HG02623 (cell line): ENCODE measurements around the gene AEN.
A peak's percentile ranks its signal among the peaks of the same experiment; 100 is the strongest.

ENCODE experiments used
- ATAC-seq: cut with Tn5 transposase; IDR thresholded peaks from one replicate; pipeline ENCODE4 v1.9.1; 2021; ENCODE audit warnings: moderate library complexity; ENCODE audit not compliant: unreplicated experiment

AEN gene

DNA sequence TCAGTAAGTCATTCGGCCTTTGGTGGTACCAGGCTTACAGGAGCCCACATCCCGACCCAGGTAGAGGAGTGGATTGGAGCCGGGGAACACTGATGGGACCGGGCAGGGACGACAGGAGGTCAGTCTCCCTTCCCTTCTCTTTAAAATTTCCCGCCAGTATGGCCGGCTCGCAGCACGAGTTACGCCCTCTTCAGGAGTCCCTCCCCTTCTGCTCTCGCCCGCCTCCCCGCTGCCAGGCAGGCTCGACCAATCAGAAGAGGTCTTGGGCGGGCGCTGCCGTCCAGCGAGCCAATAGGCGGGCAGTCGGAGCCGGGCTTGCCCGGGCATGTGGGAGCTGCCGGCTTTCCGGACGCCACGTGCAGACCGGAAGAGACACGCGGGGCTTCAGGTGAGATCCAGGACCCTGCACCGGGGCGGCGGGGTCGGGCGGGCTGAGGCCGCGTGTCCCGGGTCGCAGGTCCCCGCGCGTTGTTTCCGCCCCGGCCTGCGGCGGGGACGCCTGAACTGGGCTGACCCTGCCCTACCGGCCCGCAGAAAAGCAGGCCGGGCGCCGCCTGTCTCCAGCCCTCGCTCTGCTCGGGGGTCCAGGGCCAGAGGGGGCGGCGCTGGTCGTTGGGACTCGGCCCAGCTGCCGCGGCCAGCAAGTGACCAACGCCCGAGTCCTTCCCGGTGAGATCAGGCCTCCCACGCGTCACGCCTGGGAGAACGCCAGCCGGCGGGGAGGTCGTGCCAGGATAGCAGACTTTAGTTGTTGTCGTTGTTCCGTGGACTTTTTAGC, at the start of gene AEN:
Gene AEN (plus strand): TSS at position 346 of the 778 bp plus-strand sequence. CDS start 4,870 bp downstream, outside the sequence.
- peak; percentile 95 for ATAC-seq

- no peak for ATAC-seq
Observed at GRCh38 chr15:88571852-88572259, 49.3 kb upstream of the AEN start.

- ATAC-seq: no peak
Observed at GRCh38 chr15:88574077-88574476, 47.1 kb upstream of the AEN start.

DNA sequence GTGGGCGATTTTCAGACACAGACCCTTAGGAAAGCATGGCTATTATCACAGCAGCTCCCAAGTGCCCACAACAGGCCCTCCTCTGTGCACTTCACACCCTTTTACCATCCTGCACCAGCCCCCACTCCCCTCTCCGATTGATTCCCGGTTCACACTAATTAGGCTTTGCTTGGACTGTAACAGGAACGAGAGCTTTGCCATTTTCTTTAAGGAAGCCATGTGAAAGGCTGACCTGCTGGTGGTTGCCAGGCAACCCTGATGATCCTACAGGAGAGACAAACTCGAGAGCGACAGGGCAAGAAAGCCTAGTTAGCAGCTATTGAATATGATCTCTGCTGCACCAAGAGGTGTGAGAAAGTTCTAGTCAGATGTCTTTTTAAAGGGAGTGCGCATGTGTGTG, 46.5 kb upstream of the AEN start:
- ATAC-seq: no peak

DNA sequence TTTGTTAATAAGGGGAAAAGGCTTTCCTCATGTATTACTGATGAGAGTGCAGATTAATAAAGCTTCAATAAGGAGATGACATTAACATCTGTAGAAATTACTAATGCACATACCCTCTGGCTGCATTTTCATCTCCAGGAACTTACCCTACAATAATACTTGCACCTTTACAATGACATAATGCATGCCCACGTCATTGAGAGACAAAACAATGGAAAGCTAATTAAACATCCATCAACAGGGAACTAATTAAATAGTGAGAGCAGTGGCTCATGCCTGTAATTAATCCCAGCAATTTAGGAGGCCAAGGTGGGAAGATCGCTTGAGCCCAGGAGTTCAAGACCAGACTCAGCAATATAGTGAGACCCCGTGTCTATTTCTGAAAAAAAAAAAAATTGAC, 41.8 kb upstream of the AEN start:
- no peak for ATAC-seq

GRCh38 chr15:88580532-88580931, 40.6 kb upstream of the AEN start:
- ATAC-seq: no peak

GRCh38 chr15:88586401-88587162, 34.6 kb upstream of the AEN start:
- ATAC-seq: no peak

GRCh38 chr15:88590759-88591158, 30.4 kb upstream of the AEN start:
- ATAC-seq: no peak

DNA sequence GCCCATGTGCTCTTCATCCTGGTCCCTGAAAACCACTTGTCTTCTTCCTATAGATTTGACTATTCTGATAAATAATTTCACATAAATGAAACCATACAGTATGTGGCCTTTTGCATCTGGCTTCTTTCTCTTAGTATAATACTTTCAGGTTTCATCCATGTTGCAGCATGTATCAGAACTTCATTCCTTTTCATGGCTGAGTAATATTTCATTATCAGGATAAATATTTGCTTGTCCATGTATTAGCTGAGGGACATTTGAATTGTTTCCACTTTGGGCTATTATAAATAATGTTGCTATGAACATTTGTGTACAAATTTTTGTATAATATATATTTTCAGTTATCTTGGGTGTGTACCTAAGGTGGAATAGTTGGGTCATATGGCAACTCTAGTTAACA, 29.8 kb upstream of the AEN start:
- no peak for ATAC-seq

- ATAC-seq: no peak
Observed at GRCh38 chr15:88603885-88604284, 17.3 kb upstream of the AEN start.

DNA sequence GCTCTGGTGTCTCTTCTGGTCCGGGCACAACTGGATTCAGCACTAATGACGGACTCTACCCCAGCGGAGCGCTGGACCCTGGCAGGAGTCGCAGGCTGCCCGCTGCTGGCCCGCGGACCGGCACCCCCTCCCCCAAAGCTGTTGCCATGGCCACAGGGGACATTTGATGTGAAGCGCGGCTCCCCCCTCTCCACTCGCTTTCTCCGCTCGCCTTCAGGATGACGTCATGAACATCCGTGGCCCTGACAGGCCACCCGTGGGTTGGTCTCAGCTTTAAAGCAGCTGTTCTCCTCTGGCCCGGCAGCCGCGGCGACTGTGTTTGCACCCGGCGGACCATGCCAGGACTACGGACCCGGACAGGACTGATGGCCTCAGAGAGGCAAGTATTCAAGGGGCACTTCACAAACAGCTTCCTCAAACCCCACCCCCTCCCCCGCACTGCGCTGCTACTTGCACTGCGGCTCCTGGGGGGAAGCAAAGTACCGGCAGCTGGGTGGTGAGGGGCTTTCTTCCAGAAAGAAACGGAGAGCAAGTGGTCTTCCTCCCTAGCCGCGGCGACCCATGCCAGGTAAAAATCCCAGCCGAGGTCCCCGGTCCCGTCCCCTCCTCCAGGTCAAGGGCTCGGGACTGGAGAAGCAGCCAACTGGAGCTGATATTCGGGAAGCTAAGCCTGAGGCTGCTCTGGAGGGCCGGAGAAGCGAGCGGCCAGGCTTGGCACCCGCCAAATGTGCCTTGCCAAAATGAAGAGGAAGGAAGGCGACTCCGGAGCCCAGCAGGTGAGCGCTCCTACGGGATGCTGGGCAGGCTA, 16.6 kb upstream of the AEN start:
- ATAC-seq: no peak

- ATAC-seq: no peak
Observed at GRCh38 chr15:88605189-88606069, 15.7 kb upstream of the AEN start.

DNA sequence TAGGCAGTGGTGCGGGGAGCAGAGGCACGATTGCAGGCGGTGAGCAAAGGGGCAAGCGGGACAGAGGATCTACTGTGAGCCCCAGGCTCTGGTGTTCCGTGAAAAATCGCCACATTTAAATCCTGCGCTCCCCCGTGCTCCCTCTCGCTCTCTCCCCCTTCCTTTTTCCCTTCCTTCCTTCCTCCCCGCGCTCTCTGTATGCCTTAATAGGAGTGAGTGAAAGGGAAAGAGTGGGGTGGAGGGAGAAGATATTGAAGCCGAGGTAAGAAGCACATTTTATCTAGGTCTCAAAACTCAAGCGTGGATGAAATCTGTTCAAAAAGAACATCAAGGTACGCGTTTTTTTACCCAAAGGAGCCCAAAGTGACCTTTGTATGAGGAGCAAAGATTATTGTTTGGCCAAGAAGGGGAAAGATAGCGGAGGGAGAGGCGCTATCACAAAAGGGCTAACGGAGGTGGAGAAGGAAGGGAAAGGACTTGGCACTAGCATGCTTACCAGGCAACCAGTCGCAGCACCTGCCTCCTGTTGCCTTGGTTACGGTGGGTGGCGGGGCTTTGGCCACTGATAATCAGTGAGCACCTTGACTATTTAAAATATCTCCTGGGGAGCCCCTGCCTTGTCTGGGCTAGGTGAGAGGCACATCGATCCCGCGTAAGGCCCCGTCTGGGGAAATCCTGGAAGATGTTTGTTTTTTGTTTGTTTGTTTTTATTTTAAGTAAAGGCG, 14.9 kb upstream of the AEN start:
- no peak for ATAC-seq

- ATAC-seq: no peak
Observed at GRCh38 chr15:88607951-88608350, 13.2 kb upstream of the AEN start.

DNA sequence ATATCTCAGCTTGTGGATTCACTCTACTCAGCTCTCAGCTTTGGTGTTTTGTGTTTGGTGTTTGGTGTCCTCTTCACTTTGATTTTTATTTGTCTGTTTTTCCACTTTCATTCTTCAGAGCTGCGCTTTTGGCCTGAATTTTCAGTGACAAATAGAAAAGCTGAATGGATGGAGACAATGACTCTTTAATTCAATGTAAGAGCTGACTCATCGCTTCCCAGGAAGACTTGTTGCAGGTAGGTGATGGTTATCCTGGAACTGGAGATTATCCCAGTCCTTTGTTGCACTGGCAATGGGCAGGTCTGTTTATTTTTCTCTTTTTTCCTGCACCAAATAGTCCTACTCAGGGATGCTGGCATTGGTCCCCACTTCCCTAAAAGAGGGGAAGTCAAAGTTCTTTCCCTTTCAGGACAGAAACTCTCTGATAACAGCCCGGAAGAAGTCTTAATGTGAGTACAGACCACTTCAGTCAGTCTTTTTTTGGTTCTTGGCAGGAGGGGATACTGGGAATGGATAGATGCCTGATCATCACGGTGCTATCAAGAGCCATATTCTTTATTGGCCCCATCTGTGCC, 12.4 kb upstream of the AEN start:
- no peak for ATAC-seq

DNA sequence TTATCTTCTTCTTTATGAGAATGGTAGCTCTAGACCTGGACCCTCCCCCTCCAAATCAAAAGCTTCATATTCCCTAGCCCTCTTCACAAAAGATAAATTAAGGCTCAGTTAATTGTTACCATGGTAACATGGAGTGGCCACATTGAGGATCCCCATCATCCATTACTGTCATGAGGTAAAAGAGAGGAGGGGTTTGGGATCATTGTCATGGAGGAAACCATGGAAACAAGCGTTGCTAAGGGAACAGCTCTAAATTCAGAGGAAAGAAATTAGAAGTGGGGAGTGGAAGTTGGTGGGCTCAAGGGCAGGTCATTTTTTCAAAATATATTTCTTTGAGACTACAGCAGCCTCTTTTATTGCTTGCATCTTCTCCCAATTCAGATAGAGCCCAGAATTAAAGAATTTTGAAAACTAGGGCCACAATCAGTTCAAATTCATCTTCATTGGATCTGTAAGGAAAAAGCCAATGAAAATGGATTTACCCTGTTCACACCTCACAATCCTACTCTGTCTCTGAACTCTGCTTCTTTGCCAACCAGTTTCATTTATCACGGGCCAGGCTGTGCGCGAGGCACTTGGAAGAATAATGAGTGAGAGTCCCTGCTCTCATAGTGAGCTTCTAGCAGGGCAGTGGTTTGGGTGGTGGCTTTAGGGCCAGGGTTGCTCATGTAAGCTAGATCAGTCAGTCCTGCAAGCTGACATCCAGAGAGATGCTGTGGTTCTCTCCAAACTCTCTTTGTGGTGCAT, 11.6 kb upstream of the AEN start:
- ATAC-seq: no peak

- no peak for ATAC-seq
Observed at GRCh38 chr15:88610701-88611231, 10.4 kb upstream of the AEN start.

- no peak for ATAC-seq
Observed at GRCh38 chr15:88612186-88612796, 8.8 kb upstream of the AEN start.
